Measurements from ENCODE around the gene ATG5. TPM values are rescaled to one million over a fixed set of nuclear protein-coding genes. Genes with fewer than 3 reads are reported as not detected.

ATG5 gene
- total RNA-seq, 1 experiment from 2014 or later, result 51.4 TPM

DNA sequence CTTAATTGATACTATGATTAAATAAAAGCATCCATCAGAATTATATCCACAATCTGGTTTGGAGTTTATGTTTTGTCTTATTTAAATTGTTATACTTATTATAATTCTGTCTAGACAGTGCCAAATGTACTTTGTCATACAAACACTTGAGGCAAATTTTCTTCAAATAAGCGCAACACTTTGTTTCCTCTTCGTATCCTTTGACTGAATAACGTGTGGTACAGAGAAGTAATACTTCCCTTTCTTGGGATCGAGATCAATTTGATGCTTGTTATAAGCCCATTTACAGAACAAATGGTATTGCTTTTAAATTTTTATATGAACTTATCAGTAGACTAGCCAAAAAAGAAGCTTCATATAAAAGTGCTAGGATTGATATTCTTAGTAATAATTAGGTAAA, 111.0 kb downstream of the ATG5 start:
- intact Hi-C loops (cut with micrococcal nuclease; ENCODE audit: unreplicated experiment) (no loop called here), in situ Hi-C loops (cut with HindIII; ENCODE audit: low pct_unique_long_range_greater_than_20kb, low sequenced_read_pairs) (no loop called here)
- DNase-seq (ENCODE audit: low read depth, low spot score), result no peak
- H3K36me3 ChIP-seq (ENCODE audit: control insufficient read depth, insufficient read depth, low read length), result no peaks in the 10 kb centered on the region
- CTCF ChIA-PET, result no interaction called here
- H3K27ac ChIP-seq (ENCODE audit: low read length), result no peak overlapping the region
- H3K4me1 ChIP-seq (ENCODE audit: control insufficient read depth, insufficient read depth, low read length), result no peaks in the 10 kb centered on the region
- no peaks in the 10 kb centered on the region for H3K27me3 ChIP-seq (ENCODE audit: control insufficient read depth, insufficient read depth, low read length)
- TF ChIP-seq, protein P1, sequence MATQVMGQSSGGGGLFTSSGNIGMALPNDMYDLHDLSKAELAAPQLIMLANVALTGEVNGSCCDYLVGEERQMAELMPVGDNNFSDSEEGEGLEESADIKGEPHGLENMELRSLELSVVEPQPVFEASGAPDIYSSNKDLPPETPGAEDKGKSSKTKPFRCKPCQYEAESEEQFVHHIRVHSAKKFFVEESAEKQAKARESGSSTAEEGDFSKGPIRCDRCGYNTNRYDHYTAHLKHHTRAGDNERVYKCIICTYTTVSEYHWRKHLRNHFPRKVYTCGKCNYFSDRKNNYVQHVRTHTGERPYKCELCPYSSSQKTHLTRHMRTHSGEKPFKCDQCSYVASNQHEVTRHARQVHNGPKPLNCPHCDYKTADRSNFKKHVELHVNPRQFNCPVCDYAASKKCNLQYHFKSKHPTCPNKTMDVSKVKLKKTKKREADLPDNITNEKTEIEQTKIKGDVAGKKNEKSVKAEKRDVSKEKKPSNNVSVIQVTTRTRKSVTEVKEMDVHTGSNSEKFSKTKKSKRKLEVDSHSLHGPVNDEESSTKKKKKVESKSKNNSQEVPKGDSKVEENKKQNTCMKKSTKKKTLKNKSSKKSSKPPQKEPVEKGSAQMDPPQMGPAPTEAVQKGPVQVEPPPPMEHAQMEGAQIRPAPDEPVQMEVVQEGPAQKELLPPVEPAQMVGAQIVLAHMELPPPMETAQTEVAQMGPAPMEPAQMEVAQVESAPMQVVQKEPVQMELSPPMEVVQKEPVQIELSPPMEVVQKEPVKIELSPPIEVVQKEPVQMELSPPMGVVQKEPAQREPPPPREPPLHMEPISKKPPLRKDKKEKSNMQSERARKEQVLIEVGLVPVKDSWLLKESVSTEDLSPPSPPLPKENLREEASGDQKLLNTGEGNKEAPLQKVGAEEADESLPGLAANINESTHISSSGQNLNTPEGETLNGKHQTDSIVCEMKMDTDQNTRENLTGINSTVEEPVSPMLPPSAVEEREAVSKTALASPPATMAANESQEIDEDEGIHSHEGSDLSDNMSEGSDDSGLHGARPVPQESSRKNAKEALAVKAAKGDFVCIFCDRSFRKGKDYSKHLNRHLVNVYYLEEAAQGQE (IDR thresholded peaks at IDR 0.05; ENCODE audit: insufficient read depth in 1 of 2, low read depth in 2 of 2, low read length in 1 of 2), result no peak
- TF ChIP-seq POLR2AphosphoS5 (IDR thresholded peaks at IDR 0.05; ENCODE audit: low read depth, low read length), result no peak
- TF ChIP-seq TCF7L2 (IDR thresholded peaks at IDR 0.05; ENCODE audit: low read depth, low read length), result no peak
- no peak for TF ChIP-seq SIN3A (IDR thresholded peaks at IDR 0.05; ENCODE audit: borderline replicate concordance, insufficient read depth, low read depth, low read length)
- no peak for TF ChIP-seq CTCF (IDR thresholded peaks at IDR 0.05)
- no peaks in the 10 kb centered on the region for H3K9me3 ChIP-seq (ENCODE audit: control insufficient read depth, insufficient read depth, low read depth, low read length)
- no TSS peak for BruUV-seq (replicated peaks)
- no peak overlapping the region for H3K4me3 ChIP-seq (ENCODE audit: low read depth in 2 of 2, low read length in 2 of 2)
- POLR2A ChIA-PET, result no interaction called here
- ATAC-seq, result no peak

GRCh38 chr6:106213660-106214289, 111.8 kb downstream of the ATG5 start:
- Histone ChIP-seq H3K4me3 (ENCODE audit: low read depth in 2 of 2, low read length in 2 of 2) (no peak overlapping the region), H3K4me1 (ENCODE audit: control insufficient read depth, insufficient read depth, low read length) (no peaks in the 10 kb centered on the region), H3K27me3 (ENCODE audit: control insufficient read depth, insufficient read depth, low read length) (no peaks in the 10 kb centered on the region), H3K9me3 (ENCODE audit: control insufficient read depth, insufficient read depth, low read depth, low read length) (no peaks in the 10 kb centered on the region), H3K27ac (ENCODE audit: low read length) (no peak overlapping the region), H3K36me3 (ENCODE audit: control insufficient read depth, insufficient read depth, low read length) (no peaks in the 10 kb centered on the region)
- in situ Hi-C loops (cut with HindIII; ENCODE audit: low pct_unique_long_range_greater_than_20kb, low sequenced_read_pairs), result no loop called here
- intact Hi-C loops (cut with micrococcal nuclease; ENCODE audit: unreplicated experiment), result no loop called here
- DNase-seq (ENCODE audit: low read depth, low spot score) (no peak), ATAC-seq (no peak)
- no TSS peak for BruUV-seq (replicated peaks)
- TF ChIP-seq CTCF (IDR thresholded peaks at IDR 0.05), result no peak
- TF ChIP-seq POLR2AphosphoS5 (IDR thresholded peaks at IDR 0.05; ENCODE audit: low read depth, low read length), result no peak
- TF ChIP-seq TCF7L2 (IDR thresholded peaks at IDR 0.05; ENCODE audit: low read depth, low read length), result no peak
- TF ChIP-seq, protein P1 (IDR thresholded peaks at IDR 0.05; ENCODE audit: insufficient read depth in 1 of 2, low read depth in 2 of 2, low read length in 1 of 2), result no peak
- no peak for TF ChIP-seq SIN3A (IDR thresholded peaks at IDR 0.05; ENCODE audit: borderline replicate concordance, insufficient read depth, low read depth, low read length)
- CTCF ChIA-PET, result no interaction called here
- POLR2A ChIA-PET, result no interaction called here

All from Panc1 (cell line).